Adipocyte (in vitro differentiated cells): ENCODE data around the gene NT5C3A.
A peak's percentile ranks its signal among the peaks of the same experiment; 100 is the strongest.

Experiments used
- DNase-seq: peaks from one replicate; pipeline ENCODE4 v3.0.0-alpha.2; 2015; ENCODE audit warnings: low read depth
- H3K27me3 ChIP-seq: replicated peaks from 2 replicates; pipeline ENCODE4 v1.7.0; 2013; ENCODE audit warnings: mild to moderate bottlenecking, low read length, moderate library complexity; ENCODE audit not compliant: control insufficient read depth, insufficient read depth
- H3K36me3 ChIP-seq: 2 replicates; pipeline ENCODE4 v1.7.0; 2013; ENCODE audit warnings: low read length, mild to moderate bottlenecking, moderate library complexity; ENCODE audit not compliant: control insufficient read depth, insufficient read depth, severe bottlenecking
- H3K4me1 ChIP-seq: 2 replicates; pipeline ENCODE4 v1.7.0; 2013; ENCODE audit warnings: mild to moderate bottlenecking, low read length, moderate library complexity; ENCODE audit not compliant: control insufficient read depth, insufficient read depth
- H3K4me3 ChIP-seq: 2 replicates; pipeline ENCODE4 v1.7.0; 2013; ENCODE audit warnings: mild to moderate bottlenecking, low read length, moderate library complexity
- H3K9ac ChIP-seq: 2 replicates; pipeline ENCODE4 v1.7.0; 2013; ENCODE audit warnings: mild to moderate bottlenecking, low read length, moderate library complexity
- H3K9me3 ChIP-seq: 2 replicates; pipeline ENCODE4 v1.7.0; 2013; ENCODE audit warnings: mild to moderate bottlenecking, low read length, moderate library complexity; ENCODE audit not compliant: control insufficient read depth

The NT5C3A gene

GRCh38 chr7:33053721-33054120 lies 8.9 kb downstream of the NT5C3A start:
- no peak for DNase-seq
- Histone ChIP-seq H3K4me3 (no peak overlapping the region), H3K9ac (no peak overlapping the region), H3K36me3 (no peaks in the 10 kb centered on the region), H3K4me1 (peaks cover 7% of the 10 kb centered on the region), H3K27me3 (no peaks in the 10 kb centered on the region), H3K9me3 (no peaks in the 10 kb centered on the region)

GRCh38 chr7:33050535-33051318 lies 11.8 kb downstream of the NT5C3A start:
- Histone ChIP-seq H3K4me3 (peak overlapping the region; percentile 15), H3K9me3 (no peaks in the 10 kb centered on the region), H3K36me3 (no peaks in the 10 kb centered on the region), H3K9ac (peak overlapping the region; percentile 6), H3K27me3 (no peaks in the 10 kb centered on the region), H3K4me1 (peaks cover 7% of the 10 kb centered on the region)
- peak; percentile 84 for DNase-seq

- Histone ChIP-seq H3K27me3 (no peaks in the 10 kb centered on the region), H3K9ac (no peak overlapping the region), H3K9me3 (no peaks in the 10 kb centered on the region), H3K4me3 (no peak overlapping the region), H3K36me3 (no peaks in the 10 kb centered on the region), H3K4me1 (peaks cover 15% of the 10 kb centered on the region)
- no peak for DNase-seq
Measured at GRCh38 chr7:33048704-33049103, 13.9 kb downstream of the NT5C3A start.

- H3K27me3 ChIP-seq = no peaks in the 10 kb centered on the region
- peaks cover 15% of the 10 kb centered on the region for H3K4me1 ChIP-seq
- no peaks in the 10 kb centered on the region for H3K36me3 ChIP-seq
- DNase-seq = no peak
- no peak overlapping the region for H3K4me3 ChIP-seq
- H3K9ac ChIP-seq = no peak overlapping the region
- no peaks in the 10 kb centered on the region for H3K9me3 ChIP-seq
Measured at GRCh38 chr7:33048257-33048656, 14.3 kb downstream of the NT5C3A start.

- H3K36me3 ChIP-seq = no peaks in the 10 kb centered on the region
- no peaks in the 10 kb centered on the region for H3K27me3 ChIP-seq
- peak; percentile 13 for DNase-seq
- no peak overlapping the region for H3K9ac ChIP-seq
- H3K4me1 ChIP-seq = peaks cover 21% of the 10 kb centered on the region
- H3K4me3 ChIP-seq = no peak overlapping the region
- no peaks in the 10 kb centered on the region for H3K9me3 ChIP-seq
Measured at GRCh38 chr7:33044986-33045385, 17.6 kb downstream of the NT5C3A start.

- Histone ChIP-seq H3K27me3 (no peaks in the 10 kb centered on the region), H3K4me3 (no peak overlapping the region), H3K9me3 (no peaks in the 10 kb centered on the region), H3K9ac (no peak overlapping the region), H3K36me3 (no peaks in the 10 kb centered on the region), H3K4me1 (peaks cover 21% of the 10 kb centered on the region)
- no peak for DNase-seq
Measured at GRCh38 chr7:33044401-33044718, 18.2 kb downstream of the NT5C3A start.

- no peak overlapping the region for H3K4me3 ChIP-seq
- no peak for DNase-seq
- no peaks in the 10 kb centered on the region for H3K9me3 ChIP-seq
- peaks cover 25% of the 10 kb centered on the region for H3K4me1 ChIP-seq
- H3K27me3 ChIP-seq = no peaks in the 10 kb centered on the region
- H3K9ac ChIP-seq = no peak overlapping the region
- H3K36me3 ChIP-seq = no peaks in the 10 kb centered on the region
Measured at GRCh38 chr7:33043501-33044400, 18.8 kb downstream of the NT5C3A start.

GRCh38 chr7:33041631-33042428 lies 20.7 kb downstream of the NT5C3A start:
- Histone ChIP-seq H3K27me3 (no peaks in the 10 kb centered on the region), H3K36me3 (no peaks in the 10 kb centered on the region), H3K4me1 (peaks cover 30% of the 10 kb centered on the region), H3K9ac (no peak overlapping the region), H3K4me3 (peak overlapping the region; percentile 31), H3K9me3 (no peaks in the 10 kb centered on the region)
- DNase-seq = no peak

GRCh38 chr7:33040803-33041516 lies 21.6 kb downstream of the NT5C3A start:
- Histone ChIP-seq H3K9ac (peak overlapping the region; percentile 35), H3K27me3 (no peaks in the 10 kb centered on the region), H3K4me1 (peaks cover 30% of the 10 kb centered on the region), H3K4me3 (peak overlapping the region; percentile 31), H3K36me3 (no peaks in the 10 kb centered on the region), H3K9me3 (no peaks in the 10 kb centered on the region)
- DNase-seq = peak; percentile 63

GRCh38 chr7:33039903-33040292 lies 22.7 kb downstream of the NT5C3A start:
- no peak for DNase-seq
- peak overlapping the region; percentile 78 for H3K4me3 ChIP-seq
- peaks cover 30% of the 10 kb centered on the region for H3K4me1 ChIP-seq

More at GRCh38 chr7:33039903-33040292, 22.7 kb downstream of the NT5C3A start:
- Histone ChIP-seq H3K36me3 (no peaks in the 10 kb centered on the region), H3K9me3 (no peaks in the 10 kb centered on the region), H3K27me3 (no peaks in the 10 kb centered on the region), H3K9ac (peak overlapping the region; percentile 77)
